ENCODE measurements around the gene EOLA2.
"Not testable (repeated sequence)": the region's sequence is repeated elsewhere in the genome, so short reads cannot be mapped to it uniquely, and the experiment has no call there.

EOLA2 gene

DNA sequence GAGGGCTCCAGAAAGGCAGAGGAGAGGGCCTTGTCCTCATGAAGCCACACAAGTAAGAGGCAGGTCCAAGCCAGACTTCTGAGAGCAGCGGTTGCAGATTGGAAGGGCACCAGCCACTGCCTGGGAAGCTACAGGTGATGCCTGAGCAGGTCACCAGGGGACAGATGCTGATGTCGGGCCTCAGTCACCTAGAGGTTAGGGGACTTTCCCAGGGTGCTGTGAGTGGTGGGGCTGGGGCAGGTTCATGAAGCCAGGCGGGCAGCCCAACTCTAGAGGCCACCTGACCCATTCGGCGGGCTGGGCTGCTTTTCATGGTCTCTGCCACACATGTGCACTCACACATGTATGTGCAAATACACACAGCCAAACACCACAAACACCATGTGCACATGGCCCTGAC lies 5.3 kb downstream of the EOLA2 start:
- not testable (repeated sequence) for H3K9me3 ChIP-seq (ENCODE audit: control insufficient read depth, low read length); H3K4me3 ChIP-seq (ENCODE audit: extremely low read depth, insufficient read depth, low read length, poor library complexity, severe bottlenecking); H3K4me1 ChIP-seq (ENCODE audit: control insufficient read depth, insufficient read depth, low read length, poor library complexity, severe bottlenecking); H3K36me3 ChIP-seq (ENCODE audit: control insufficient read depth, insufficient read depth, low read length); H3K27ac ChIP-seq (ENCODE audit: low read depth, low read length, severe bottlenecking)
- WGBS, 2 experiments (ENCODE audit: insufficient coverage in 2 of 2), result no CpG with 5 or more reads among the region's 5 CpGs

DNA sequence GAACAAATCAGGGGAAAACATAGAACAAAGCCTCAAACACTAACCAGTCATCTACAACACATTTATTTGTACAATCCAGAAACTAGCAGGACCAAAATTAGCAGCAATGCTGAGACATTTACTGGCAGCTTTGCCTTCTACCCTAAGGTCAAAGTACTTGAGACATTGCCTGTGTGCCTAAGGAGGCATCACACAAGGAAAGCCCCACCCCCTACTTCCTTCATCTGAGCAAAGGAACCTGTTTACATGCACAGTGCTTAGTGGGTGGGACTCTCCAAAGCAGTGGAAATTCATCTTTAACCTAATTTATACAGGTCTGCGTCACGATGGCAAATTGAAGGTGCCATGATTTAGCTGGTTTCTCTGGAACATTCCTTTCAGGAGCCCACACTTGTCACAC lies 6.1 kb downstream of the EOLA2 start:
- not testable (repeated sequence) for H3K4me1 ChIP-seq (ENCODE audit: control insufficient read depth, insufficient read depth, low read length, poor library complexity, severe bottlenecking); H3K4me3 ChIP-seq (ENCODE audit: extremely low read depth, insufficient read depth, low read length, poor library complexity, severe bottlenecking); H3K27ac ChIP-seq (ENCODE audit: low read depth, low read length, severe bottlenecking); H3K9me3 ChIP-seq (ENCODE audit: control insufficient read depth, low read length); H3K36me3 ChIP-seq (ENCODE audit: control insufficient read depth, insufficient read depth, low read length)
- WGBS, 2 experiments (ENCODE audit: insufficient coverage in 2 of 2), result no CpG with 5 or more reads among the region's 2 CpGs

DNA sequence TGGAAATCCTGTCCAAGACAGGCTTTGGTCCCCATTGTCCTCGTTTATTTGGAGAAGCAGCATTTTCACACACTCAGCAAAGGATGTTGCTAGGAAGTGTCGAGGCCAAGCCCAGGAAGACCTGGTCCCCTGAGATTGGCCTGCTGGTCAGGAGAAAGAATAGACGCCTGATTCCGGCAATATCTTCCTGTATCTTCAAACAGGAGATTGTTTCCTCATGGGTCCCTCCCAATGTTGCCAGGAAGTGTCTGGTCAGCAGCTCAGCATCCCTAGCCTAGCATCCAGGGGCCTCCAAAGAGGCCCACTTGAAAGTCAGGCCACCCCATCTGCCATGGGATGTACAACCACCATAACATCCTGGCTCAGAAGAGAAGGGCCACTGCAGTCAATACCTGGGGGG lies 6.9 kb downstream of the EOLA2 start:
- not testable (repeated sequence) for H3K4me1 ChIP-seq (ENCODE audit: control insufficient read depth, insufficient read depth, low read length, poor library complexity, severe bottlenecking); H3K36me3 ChIP-seq (ENCODE audit: control insufficient read depth, insufficient read depth, low read length); H3K9me3 ChIP-seq (ENCODE audit: control insufficient read depth, low read length); H3K27ac ChIP-seq (ENCODE audit: low read depth, low read length, severe bottlenecking); H3K4me3 ChIP-seq (ENCODE audit: extremely low read depth, insufficient read depth, low read length, poor library complexity, severe bottlenecking)
- WGBS, 2 experiments (ENCODE audit: insufficient coverage in 2 of 2), result no CpG with 5 or more reads among the region's 4 CpGs

DNA sequence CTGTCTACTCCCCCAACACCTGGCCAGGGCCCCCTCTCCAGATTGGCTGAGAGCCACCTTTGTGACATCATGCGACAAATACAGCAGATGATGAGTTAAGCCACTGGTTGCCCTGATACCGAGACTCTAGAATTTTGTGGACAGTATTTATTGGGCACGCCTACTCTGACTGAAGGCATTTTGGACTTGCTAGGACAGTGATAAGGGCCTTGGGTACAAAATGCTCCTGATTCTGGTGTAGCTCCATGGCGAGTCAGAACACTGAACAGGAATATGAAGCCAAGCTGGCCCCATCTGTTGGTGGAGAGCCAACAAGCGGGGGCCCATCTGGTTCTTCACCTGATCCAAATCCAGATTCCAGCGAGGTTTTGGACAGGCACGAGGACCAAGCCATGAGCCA lies 8.9 kb downstream of the EOLA2 start, which contains the start of gene HSFX4:
HSFX4 (plus strand) TSS at position 174 of the 400 bp plus-strand sequence; CDS start at position 246, 72 bp downstream.
- H3K27ac ChIP-seq (ENCODE audit: low read depth, low read length, severe bottlenecking); H3K36me3 ChIP-seq (ENCODE audit: control insufficient read depth, insufficient read depth, low read length); H3K9me3 ChIP-seq (ENCODE audit: control insufficient read depth, low read length); H3K4me1 ChIP-seq (ENCODE audit: control insufficient read depth, insufficient read depth, low read length, poor library complexity, severe bottlenecking); H3K4me3 ChIP-seq (ENCODE audit: extremely low read depth, insufficient read depth, low read length, poor library complexity, severe bottlenecking): not testable (repeated sequence)
- no CpG with 5 or more reads among the region's 7 CpGs for WGBS, 2 experiments (ENCODE audit: insufficient coverage in 2 of 2)

DNA sequence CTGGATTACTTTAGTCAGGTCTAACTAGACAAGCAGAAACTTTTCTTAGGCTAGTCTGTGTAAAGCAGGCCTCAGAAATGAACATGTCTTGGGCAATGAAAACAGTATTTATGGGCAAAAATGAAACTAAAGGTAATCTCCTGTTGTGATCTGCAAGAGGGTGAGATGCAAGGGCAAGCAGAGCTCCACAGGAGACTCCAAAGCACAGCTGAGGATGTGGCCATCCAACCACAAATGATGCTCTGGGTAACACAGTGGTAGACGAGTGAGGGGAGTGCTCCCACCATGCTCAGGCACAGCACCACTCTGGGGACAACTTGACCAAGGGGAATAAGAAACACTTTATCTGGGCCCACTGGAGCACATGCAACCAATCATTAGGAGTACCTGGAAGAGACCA lies 9.7 kb downstream of the EOLA2 start:
- H3K36me3 ChIP-seq (ENCODE audit: control insufficient read depth, insufficient read depth, low read length), result not testable (repeated sequence)
- no CpG with 5 or more reads among the region's 1 CpG for WGBS, 2 experiments (ENCODE audit: insufficient coverage in 2 of 2)

DNA sequence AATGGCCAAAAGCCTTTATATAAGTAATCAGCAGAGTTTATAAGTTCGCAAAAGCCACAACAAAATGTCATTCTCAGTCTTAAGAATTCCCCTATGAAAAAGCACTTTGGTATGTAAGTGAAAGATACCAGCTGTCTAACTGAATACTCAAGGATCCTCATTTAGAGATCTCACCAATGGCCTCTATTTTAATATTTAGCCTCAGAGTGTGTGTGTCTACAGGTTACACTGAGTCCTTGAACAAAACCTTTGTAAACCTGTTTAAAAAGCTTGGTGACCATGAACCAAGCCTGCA lies 10.4 kb downstream of the EOLA2 start:
- no CpG with 5 or more reads among the region's 1 CpG for WGBS, 2 experiments (ENCODE audit: insufficient coverage in 2 of 2)
- not testable (repeated sequence) for H3K4me3 ChIP-seq (ENCODE audit: extremely low read depth, insufficient read depth, low read length, poor library complexity, severe bottlenecking); H3K36me3 ChIP-seq (ENCODE audit: control insufficient read depth, insufficient read depth, low read length); H3K4me1 ChIP-seq (ENCODE audit: control insufficient read depth, insufficient read depth, low read length, poor library complexity, severe bottlenecking); H3K27ac ChIP-seq (ENCODE audit: low read depth, low read length, severe bottlenecking); H3K9me3 ChIP-seq (ENCODE audit: control insufficient read depth, low read length)

More for the DNA sequence above, 9.7 kb downstream of the EOLA2 start:
- not testable (repeated sequence) for H3K4me1 ChIP-seq (ENCODE audit: control insufficient read depth, insufficient read depth, low read length, poor library complexity, severe bottlenecking); H3K9me3 ChIP-seq (ENCODE audit: control insufficient read depth, low read length); H3K27ac ChIP-seq (ENCODE audit: low read depth, low read length, severe bottlenecking); H3K4me3 ChIP-seq (ENCODE audit: extremely low read depth, insufficient read depth, low read length, poor library complexity, severe bottlenecking)

DNA sequence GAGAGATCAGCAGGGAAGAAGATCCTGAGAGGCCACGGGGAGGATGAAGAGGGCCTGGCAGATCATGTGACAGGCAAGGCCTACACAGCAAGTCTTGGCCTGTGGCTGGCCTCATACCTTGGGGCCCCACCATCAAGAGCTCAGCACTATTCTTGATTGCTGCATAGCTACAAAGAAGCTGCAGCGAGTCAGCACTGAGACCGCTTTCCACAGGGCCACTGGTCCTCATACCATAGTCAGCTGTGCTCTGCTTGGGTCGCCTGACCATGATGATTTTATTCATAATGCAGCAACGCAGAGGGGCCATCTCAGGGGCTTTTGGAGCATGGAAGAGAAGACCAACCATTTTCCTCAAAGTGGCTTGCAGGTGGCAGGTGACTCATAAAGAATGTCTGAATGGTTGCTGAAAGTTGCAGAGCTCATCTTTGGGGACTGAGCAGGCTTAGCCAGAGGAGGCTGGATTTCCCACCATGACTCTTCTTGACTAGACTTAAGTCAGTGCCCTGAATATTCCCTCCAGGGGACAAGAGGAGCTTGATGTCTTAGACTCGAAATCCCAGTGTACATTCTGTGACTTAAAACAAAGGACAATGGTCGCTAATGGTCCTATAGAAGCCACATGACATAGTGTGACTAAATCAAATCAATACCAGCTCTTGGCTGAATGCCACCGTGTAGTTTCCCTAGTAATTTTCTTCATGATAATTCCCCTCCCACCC lies 10.9 kb downstream of the EOLA2 start:
- not testable (repeated sequence) for H3K4me1 ChIP-seq (ENCODE audit: control insufficient read depth, insufficient read depth, low read length, poor library complexity, severe bottlenecking); H3K27ac ChIP-seq (ENCODE audit: low read depth, low read length, severe bottlenecking)
- WGBS, 2 experiments (ENCODE audit: insufficient coverage in 2 of 2), result no CpG with 5 or more reads among the region's 8 CpGs

DNA sequence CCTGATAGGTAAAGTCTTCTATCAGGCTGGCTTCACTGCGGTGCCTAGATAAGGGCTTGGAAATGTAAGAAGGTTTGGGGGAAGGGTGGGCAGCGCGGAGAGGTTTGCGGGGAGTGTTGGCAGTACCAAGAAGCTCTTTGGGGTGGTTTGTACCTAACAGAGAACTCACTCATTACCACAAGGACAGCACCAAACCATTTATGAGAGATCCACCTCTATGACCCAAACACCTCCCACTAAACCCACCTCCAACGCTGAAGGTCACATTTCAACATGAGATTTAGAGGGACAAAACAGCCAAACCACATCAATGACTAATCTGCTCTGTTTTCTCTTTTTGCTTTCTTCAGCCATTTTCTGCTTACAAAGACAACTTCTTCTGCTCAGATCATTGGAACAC lies 13.9 kb downstream of the EOLA2 start:
- WGBS, 2 experiments (ENCODE audit: insufficient coverage in 2 of 2), result no CpG with 5 or more reads among the region's 5 CpGs
- not testable (repeated sequence) for H3K9me3 ChIP-seq (ENCODE audit: control insufficient read depth, low read length); H3K27ac ChIP-seq (ENCODE audit: low read depth, low read length, severe bottlenecking)

More for the DNA sequence above, 10.9 kb downstream of the EOLA2 start:
- not testable (repeated sequence) for H3K36me3 ChIP-seq (ENCODE audit: control insufficient read depth, insufficient read depth, low read length); H3K4me3 ChIP-seq (ENCODE audit: extremely low read depth, insufficient read depth, low read length, poor library complexity, severe bottlenecking); H3K9me3 ChIP-seq (ENCODE audit: control insufficient read depth, low read length)

DNA sequence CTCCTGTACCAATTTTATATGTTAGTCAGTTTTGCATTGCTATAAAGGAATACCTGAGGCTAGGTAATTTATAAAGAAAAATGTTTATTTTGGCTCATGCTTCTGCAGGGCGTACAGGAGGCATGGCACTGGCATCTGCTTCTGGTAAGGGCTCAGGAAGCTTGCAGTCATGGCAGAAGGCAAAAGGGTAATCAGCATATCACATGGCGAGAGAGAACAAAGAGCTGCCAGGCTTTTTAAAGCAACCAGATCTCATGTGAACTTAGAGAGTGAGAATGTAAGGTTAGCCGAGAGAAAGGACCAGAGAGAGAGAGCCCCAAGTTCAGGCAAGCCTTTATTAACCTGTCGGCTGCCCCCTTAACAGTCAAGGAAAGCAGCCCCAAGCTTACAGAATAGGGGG lies 14.5 kb downstream of the EOLA2 start:
- no CpG with 5 or more reads among the region's 4 CpGs for WGBS, 2 experiments (ENCODE audit: insufficient coverage in 2 of 2)
- H3K27ac ChIP-seq (ENCODE audit: low read depth, low read length, severe bottlenecking); H3K4me3 ChIP-seq (ENCODE audit: extremely low read depth, insufficient read depth, low read length, poor library complexity, severe bottlenecking); H3K4me1 ChIP-seq (ENCODE audit: control insufficient read depth, insufficient read depth, low read length, poor library complexity, severe bottlenecking); H3K9me3 ChIP-seq (ENCODE audit: control insufficient read depth, low read length); H3K36me3 ChIP-seq (ENCODE audit: control insufficient read depth, insufficient read depth, low read length): not testable (repeated sequence)

More for the DNA sequence above, 13.9 kb downstream of the EOLA2 start:
- H3K4me1 ChIP-seq (ENCODE audit: control insufficient read depth, insufficient read depth, low read length, poor library complexity, severe bottlenecking); H3K4me3 ChIP-seq (ENCODE audit: extremely low read depth, insufficient read depth, low read length, poor library complexity, severe bottlenecking); H3K36me3 ChIP-seq (ENCODE audit: control insufficient read depth, insufficient read depth, low read length): not testable (repeated sequence)

DNA sequence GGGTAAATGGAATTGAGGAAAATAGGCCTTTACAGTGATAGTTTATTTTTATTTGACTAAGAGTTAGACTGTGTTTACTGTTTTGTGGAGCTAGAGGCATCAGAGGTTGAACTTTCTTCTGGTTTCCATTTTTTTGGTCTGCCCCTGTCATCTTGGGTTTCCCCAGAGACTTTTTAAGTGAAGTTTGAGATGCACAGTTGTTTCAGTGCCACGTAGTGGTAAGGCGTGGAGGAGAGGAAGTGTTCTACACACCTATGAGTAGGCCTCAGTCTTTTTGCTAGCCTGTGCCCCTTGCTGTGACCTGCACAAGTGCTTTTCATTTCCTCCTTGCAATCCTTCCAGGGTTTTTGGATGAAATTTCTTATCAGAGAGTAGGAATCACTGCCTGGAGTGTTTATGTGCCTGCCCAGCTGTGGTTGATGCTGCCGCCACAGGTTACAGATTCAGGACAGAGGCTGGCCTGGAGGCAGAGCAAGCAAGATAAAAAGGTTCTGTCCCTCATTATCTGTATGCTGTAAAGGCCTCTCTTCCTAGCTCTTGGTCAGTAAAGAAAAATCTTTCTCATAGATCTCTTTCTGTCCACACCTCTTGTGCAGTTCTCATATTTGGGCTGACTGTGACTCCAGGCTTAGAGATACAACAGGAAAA lies 21.4 kb downstream of the EOLA2 start:
- H3K4me3 ChIP-seq (ENCODE audit: extremely low read depth, insufficient read depth, low read length, poor library complexity, severe bottlenecking), result no peak overlapping the region
- no peak overlapping the region for H3K27ac ChIP-seq (ENCODE audit: low read depth, low read length, severe bottlenecking)
- H3K4me1 ChIP-seq (ENCODE audit: control insufficient read depth, insufficient read depth, low read length, poor library complexity, severe bottlenecking), result no peaks in the 10 kb centered on the region
- H3K9me3 ChIP-seq (ENCODE audit: control insufficient read depth, low read length), result no peaks in the 10 kb centered on the region
- H3K36me3 ChIP-seq (ENCODE audit: control insufficient read depth, insufficient read depth, low read length), result no peaks in the 10 kb centered on the region
- 100% methylated on average over 1 of the region's 3 CpGs for WGBS, 2 experiments (ENCODE audit: insufficient coverage in 2 of 2)

DNA sequence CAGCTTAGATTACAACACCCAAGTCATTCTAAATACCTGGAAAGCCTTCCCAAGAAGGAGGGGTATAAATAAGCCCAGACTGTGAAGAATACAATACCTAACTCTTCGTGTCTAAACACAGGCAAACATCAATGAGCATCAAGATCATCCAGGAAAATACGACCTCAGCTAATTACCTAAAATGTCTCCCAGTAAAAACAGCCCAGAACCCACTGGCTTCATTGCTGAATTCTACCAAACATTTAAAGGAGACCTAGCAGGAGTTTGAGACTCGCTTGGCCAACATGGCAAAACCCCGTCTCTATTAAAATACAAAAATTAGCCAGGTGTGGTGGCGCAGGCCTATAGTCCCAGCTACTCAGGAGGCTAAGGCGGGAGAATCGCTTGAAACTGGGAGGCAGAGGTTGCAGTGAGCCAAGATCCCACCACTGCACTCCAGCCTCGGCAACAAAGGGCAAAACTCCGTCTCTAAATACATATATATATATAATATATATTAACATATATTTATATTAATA lies 28.1 kb downstream of the EOLA2 start:
- Histone ChIP-seq H3K4me1 (ENCODE audit: control insufficient read depth, insufficient read depth, low read length, poor library complexity, severe bottlenecking) (no peaks in the 10 kb centered on the region), H3K9me3 (ENCODE audit: control insufficient read depth, low read length) (no peaks in the 10 kb centered on the region), H3K36me3 (ENCODE audit: control insufficient read depth, insufficient read depth, low read length) (no peaks in the 10 kb centered on the region), H3K27ac (ENCODE audit: low read depth, low read length, severe bottlenecking) (no peak overlapping the region), H3K4me3 (ENCODE audit: extremely low read depth, insufficient read depth, low read length, poor library complexity, severe bottlenecking) (no peak overlapping the region)
- WGBS, 2 experiments (ENCODE audit: insufficient coverage in 2 of 2), result 75 to 100% methylated on average over 1 to 3 of the region's 9 CpGs
